ENCODE results near the gene RFX5.

DNA sequence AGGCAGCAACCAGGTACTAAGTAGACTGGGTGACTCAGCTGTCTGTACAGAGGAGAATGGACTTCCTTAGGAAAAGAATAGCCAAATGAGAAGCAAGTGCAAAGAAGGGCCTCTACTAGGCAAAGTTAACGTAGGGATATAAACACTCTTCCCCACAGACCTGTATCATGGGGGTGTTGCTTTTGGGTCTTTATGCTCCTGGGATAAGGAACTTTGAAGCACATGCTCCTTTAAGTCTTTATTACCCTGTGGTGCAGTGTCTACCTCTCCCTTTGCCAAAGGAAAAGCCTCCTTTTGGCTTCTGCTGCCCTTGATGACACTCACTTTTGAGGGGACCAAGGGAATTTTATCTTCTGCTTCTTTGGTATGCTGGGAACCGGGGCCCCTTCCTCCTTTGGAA, 5.0 kb downstream of the RFX5 start:
- no peak for TF ChIP-seq EZH2phosphoT487 (IDR thresholded peaks at IDR 0.05; ENCODE audit: unreplicated experiment)
- TF ChIP-seq, protein P1, sequence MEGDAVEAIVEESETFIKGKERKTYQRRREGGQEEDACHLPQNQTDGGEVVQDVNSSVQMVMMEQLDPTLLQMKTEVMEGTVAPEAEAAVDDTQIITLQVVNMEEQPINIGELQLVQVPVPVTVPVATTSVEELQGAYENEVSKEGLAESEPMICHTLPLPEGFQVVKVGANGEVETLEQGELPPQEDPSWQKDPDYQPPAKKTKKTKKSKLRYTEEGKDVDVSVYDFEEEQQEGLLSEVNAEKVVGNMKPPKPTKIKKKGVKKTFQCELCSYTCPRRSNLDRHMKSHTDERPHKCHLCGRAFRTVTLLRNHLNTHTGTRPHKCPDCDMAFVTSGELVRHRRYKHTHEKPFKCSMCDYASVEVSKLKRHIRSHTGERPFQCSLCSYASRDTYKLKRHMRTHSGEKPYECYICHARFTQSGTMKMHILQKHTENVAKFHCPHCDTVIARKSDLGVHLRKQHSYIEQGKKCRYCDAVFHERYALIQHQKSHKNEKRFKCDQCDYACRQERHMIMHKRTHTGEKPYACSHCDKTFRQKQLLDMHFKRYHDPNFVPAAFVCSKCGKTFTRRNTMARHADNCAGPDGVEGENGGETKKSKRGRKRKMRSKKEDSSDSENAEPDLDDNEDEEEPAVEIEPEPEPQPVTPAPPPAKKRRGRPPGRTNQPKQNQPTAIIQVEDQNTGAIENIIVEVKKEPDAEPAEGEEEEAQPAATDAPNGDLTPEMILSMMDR (conservative IDR thresholded peaks at IDR 0.05; ENCODE audit: low read depth in 2 of 2), result no peak
- TF ChIP-seq POLR2AphosphoS5 (IDR thresholded peaks at IDR 0.05; ENCODE audit: low read depth), result no peak
- TF ChIP-seq REST (IDR thresholded peaks at IDR 0.05; ENCODE audit: unreplicated experiment), result no peak
- TF ChIP-seq JUNB (IDR thresholded peaks at IDR 0.05; ENCODE audit: unreplicated experiment), result no peak
